GM19467 (cell line): ENCODE data around the gene SMOC1.

Experiments used
- ATAC-seq: cut with Tn5 transposase; IDR thresholded peaks from one replicate; pipeline ENCODE4 v1.9.1; 2021; ENCODE audit warnings: mild to moderate bottlenecking, moderate library complexity; ENCODE audit not compliant: unreplicated experiment

Gene SMOC1, protein sequence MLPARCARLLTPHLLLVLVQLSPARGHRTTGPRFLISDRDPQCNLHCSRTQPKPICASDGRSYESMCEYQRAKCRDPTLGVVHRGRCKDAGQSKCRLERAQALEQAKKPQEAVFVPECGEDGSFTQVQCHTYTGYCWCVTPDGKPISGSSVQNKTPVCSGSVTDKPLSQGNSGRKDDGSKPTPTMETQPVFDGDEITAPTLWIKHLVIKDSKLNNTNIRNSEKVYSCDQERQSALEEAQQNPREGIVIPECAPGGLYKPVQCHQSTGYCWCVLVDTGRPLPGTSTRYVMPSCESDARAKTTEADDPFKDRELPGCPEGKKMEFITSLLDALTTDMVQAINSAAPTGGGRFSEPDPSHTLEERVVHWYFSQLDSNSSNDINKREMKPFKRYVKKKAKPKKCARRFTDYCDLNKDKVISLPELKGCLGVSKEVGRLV

DNA sequence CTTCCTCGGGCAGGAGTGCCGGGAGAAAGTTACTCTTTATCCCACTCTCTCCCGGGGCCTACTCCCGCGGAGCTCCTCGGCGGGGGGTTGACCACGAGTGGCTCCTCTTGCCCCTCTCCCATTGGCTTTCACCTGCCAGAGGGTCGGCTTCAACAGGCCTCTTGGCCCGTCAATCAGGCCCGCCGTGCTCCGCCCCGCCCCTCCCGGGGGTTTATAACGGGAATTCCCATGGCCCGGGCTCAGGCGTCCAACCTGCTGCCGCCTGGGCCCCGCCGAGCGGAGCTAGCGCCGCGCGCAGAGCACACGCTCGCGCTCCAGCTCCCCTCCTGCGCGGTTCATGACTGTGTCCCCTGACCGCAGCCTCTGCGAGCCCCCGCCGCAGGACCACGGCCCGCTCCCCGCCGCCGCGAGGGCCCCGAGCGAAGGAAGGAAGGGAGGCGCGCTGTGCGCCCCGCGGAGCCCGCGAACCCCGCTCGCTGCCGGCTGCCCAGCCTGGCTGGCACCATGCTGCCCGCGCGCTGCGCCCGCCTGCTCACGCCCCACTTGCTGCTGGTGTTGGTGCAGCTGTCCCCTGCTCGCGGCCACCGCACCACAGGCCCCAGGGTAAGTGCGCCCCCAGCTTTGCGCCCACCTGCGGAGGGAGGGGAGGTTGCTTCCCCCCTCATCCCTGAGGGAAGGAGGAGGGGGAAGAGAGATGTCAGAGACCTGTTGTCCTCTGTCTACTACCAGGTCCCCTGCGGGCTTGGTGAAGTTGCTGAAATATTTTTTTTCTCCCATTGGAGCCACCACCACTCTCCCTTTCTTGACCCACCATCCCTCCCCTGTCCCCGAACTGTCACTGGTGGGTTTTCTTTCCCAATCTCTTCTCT lies at the start of gene SMOC1:
TSS of gene SMOC1 (plus strand) at position 242 of the 869 bp plus-strand sequence. CDS start at position 505, 263 bp downstream.
- no peak for ATAC-seq

GRCh38 chr14:69838881-69839416 lies 40.3 kb upstream of the SMOC1 start:
- ATAC-seq = no peak

DNA sequence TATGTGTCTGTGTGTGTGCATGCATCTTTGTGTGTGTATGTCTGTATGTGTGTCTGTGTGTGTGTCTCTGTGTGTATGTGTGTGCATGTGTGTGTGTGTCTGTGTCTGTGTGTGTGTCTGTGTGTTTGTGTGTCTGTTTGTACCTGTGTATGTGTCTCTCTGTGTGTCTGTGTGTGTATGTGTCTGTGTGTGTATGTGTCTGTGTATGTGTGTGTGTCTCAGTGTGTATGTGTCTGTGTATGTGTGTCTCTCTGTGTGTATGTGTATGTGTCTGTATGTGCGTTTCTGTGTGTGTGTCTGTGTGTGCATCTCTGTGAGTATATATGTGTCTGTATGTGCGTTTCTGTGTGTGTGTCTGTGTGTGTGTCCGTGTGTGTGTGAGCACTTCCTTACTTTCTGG lies 39.6 kb upstream of the SMOC1 start:
- ATAC-seq = no peak

GRCh38 chr14:69841656-69842055 lies 37.6 kb upstream of the SMOC1 start:
- ATAC-seq = no peak

- no peak for ATAC-seq
Observed at GRCh38 chr14:69842686-69843420, 36.4 kb upstream of the SMOC1 start.

GRCh38 chr14:69844171-69844570 lies 35.0 kb upstream of the SMOC1 start:
- ATAC-seq = no peak

GRCh38 chr14:69845050-69845581 lies 34.1 kb upstream of the SMOC1 start:
- ATAC-seq = no peak

DNA sequence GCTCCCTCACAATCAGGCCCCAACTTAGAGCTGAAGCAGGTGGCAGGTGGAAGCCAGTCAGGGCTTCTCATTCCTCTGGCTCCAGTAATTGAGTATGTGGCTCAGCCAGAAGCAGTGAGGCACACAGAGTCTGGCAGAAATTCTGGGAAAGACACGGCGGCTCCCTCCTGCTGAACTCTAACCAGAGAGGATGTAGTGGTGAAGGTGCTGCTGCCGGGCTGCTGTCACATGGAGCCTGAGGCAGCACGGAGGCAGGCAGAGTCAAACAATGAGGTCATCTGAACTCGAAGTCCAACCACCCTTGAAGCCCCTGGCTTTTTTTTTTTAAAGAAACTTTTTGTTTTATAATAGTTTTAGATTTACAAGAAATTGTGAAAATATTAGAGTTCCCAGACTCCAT lies 33.4 kb upstream of the SMOC1 start:
- no peak for ATAC-seq

GRCh38 chr14:69848156-69848555 lies 31.1 kb upstream of the SMOC1 start:
- no peak for ATAC-seq

DNA sequence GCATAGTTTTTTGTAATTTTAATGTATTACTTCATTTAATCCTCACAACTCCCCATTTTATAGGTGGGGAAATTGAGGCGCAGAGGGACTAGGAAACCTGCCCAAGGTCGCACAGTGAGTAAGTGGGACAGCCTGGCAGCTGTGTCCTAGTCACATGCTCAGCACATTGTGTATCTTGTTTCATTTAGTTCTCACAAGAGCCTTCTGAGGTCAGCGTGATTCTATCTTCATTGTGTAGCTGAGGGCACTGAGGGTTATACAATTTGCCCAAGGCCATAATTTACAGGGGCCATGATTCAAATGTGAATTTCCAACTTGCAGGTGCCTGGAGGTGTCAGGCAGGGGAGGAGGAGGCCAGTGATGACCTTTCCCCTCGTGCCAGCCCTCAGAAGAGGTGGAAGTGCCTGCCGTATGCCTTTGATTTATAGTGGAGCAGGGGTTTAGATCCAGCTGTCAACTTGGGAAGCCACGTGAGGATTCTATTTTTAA lies 30.3 kb upstream of the SMOC1 start:
- ATAC-seq = no peak

DNA sequence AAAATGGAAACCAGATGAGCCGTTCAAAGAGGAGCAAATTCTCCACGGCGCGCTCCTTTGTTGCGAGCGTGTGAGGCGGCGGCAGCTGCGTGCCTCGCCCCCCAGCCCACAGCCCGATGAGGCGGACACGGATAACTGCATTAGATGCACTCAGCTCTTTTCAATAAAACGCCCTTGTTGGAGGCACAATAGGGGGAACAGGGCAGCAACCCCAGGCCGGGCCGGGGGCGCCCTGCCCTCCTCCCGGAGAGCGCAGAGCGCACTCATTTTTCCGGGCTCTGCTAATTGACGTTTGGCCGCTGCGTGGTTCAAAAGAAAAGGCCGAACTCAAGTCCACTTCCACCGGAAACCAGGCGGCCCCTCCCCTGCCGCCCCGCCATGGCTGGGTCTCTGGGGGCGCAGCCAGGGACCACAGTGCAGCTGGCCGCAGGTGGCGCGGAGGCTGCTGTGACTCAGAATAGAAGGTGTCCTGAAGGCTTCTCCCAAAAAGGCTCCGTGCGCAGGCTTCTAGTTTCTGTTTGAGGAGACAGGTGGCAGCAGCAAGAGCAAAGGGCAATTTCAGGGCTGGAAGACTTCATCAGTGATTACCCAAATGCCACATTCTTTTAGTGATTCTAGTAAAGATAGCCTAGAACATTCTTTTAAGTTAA lies 29.0 kb upstream of the SMOC1 start:
- no peak for ATAC-seq

GRCh38 chr14:69850736-69851112 lies 28.5 kb upstream of the SMOC1 start:
- ATAC-seq = no peak

DNA sequence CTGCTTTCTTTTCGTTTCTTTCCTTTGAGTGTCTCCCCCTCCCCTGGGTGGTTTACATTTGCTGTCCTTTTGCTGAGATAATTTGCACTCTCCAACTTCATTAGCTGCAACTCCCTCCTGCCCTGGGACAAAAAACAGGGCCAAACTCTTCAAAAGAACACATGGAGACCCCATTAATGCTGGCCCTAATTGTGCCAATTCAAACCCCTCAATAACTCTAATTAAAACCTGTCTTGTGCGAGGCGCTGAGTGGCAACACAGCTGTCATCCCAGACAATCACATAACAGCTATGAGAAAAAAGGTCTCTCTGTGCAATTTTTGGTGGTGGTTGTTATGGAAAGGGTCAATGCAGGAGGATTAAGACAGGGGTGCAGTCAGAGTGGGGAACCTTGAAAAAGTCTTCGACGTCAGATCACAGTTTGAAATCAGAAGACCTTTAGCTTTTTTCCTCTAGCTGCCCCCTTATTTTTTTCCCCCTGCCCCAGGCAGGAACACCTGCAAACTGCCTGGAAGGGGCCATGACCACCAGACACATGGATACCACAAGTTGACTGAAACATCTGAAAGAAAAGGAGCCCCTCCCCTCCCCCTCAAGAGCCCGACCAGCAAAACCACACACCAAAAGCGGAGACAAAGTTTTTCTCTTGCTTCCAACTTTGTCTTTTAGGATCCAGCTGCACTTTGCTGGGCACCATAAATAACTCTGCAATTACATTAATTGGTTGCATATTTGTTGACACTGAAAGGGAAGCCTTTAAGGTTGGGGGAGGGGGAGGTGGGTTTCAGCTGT lies 26.5 kb upstream of the SMOC1 start:
- ATAC-seq = no peak

GRCh38 chr14:69853774-69854173 lies 25.4 kb upstream of the SMOC1 start:
- ATAC-seq = no peak

- ATAC-seq = no peak
Observed at GRCh38 chr14:69854598-69854997, 24.6 kb upstream of the SMOC1 start.

DNA sequence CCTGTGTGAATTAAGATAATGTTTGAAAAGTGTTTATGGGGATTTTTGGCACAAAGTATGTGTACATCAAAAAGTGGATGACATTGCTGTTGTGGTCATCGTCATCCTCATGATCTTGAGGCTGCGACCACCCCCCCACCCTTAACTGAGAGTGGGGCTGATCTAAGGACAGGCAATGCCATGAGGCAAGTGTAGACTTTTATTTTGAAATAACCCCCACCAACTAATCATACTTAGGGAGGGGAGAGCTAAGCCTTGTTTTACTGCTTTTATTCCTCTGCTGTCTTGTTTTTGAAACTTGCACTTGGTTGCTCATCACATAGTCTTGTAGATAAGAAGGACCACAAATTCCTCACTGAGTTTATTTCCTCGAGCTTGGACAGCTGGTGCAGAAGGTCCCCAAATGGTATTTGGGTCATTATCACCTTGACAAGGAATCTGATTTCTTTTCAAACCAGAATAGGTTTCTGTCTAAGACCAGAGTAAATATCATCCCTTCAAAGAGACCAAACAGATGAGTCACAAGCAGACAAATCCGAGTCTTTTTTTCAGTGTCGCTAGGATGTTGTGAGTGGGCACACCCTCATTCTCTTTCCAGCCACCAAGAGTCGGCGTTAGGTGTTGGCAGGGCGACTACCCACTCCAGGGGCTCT lies 23.9 kb upstream of the SMOC1 start:
- ATAC-seq = no peak

DNA sequence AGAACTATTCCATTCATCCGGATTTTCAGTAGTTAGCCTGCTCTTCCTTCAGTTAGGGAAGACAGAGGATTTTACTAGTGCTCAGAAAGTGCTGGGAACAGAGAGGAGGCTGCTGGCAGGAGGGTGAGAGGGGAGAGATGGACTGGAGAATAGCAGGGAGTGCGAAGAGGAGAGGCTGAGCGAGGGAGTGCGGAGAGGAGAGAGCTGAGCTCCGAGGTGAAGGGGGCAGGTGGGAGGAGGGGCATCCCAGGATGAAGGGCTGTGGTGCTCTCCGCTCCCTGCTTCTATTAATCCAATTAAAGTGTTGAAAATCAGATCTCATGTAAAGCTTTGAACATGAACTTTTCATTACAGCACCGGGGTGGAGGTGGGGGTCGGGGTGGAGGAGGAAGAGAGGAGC lies 20.4 kb upstream of the SMOC1 start:
- no peak for ATAC-seq

DNA sequence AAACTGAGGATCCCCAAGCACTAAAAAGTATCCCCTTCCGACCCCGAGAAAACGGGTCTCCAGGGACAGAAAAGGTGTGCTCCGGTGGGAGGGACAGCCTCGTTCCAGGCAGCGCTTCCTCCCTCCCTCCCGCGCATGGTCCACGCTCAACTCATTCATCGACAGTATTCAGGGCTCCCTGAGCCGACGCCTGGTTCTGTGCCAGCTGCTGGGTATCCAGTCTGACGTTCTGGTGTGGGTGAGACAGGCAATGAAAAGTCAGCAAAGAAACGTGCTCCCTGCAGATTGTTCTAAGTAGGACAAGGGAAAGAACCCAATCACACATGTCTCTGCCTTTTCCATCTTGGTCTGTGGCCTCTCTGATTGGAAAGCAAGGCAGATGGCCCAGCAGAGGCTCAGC lies 19.6 kb upstream of the SMOC1 start:
- ATAC-seq = no peak

- no peak for ATAC-seq
Observed at GRCh38 chr14:69860221-69860620, 19.0 kb upstream of the SMOC1 start.
